ENCODE measurements around the gene FAM184B. TPM values are rescaled to one million over a fixed set of nuclear protein-coding genes. Genes with fewer than 3 reads are reported as not detected.
A peak's percentile ranks its signal among the peaks of the same experiment; 100 is the strongest.

FAM184B gene
- total and polyA plus RNA-seq, 11 donors = 0.04 to 0.08 TPM; not detected in 9

DNA sequence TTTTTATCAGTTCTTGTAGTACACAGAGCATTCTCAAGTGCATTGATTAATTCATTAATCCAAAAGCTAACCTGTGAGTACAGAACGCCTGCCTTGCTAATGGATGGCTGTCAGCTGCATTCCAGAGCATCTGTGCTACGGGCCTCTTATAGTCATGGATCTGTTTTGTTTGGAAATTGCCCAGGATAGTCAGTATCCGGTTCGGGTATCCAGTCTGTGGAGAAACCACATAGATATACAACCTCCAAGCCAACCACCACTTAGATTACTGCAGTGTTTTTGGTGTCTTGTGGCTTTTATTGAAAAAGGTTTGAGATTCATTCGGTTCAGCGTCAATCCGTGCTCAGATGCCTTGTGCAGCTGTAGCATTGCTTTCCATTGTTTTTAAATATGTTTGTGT is 200.5 kb downstream of the FAM184B start:
- no peak for DNase-seq
- peak overlapping the region; percentile 8 to 96 (median 79) for H3K27ac ChIP-seq
- 49 to 66% (median 53%) methylated on average over 7 of the region's 7 CpGs for WGBS, 4 donors
- H3K27me3 ChIP-seq = no peaks in the 10 kb centered on the region
- H3K9me3 ChIP-seq = no peaks in the 10 kb centered on the region
- TF ChIP-seq, protein P1, sequence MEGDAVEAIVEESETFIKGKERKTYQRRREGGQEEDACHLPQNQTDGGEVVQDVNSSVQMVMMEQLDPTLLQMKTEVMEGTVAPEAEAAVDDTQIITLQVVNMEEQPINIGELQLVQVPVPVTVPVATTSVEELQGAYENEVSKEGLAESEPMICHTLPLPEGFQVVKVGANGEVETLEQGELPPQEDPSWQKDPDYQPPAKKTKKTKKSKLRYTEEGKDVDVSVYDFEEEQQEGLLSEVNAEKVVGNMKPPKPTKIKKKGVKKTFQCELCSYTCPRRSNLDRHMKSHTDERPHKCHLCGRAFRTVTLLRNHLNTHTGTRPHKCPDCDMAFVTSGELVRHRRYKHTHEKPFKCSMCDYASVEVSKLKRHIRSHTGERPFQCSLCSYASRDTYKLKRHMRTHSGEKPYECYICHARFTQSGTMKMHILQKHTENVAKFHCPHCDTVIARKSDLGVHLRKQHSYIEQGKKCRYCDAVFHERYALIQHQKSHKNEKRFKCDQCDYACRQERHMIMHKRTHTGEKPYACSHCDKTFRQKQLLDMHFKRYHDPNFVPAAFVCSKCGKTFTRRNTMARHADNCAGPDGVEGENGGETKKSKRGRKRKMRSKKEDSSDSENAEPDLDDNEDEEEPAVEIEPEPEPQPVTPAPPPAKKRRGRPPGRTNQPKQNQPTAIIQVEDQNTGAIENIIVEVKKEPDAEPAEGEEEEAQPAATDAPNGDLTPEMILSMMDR (IDR thresholded peaks at IDR 0.05) = no peak
- no peak for TF ChIP-seq POLR2A (IDR thresholded peaks at IDR 0.05)
- peaks cover 0 to 54% (median 37%) of the 10 kb centered on the region in 12 donors for H3K4me1 ChIP-seq
- H3K36me3 ChIP-seq = peaks cover 5 to 66% (median 55%) of the 10 kb centered on the region in 9 donors
- ATAC-seq = no peak
- intact Hi-C loops (cut with DNase I) = loop anchor here in 1 of 10 donors (5.0 kb wide), 1 partner anchor 36 kb away; no protein-coding TSS in a partner anchor
- peak overlapping the region in 9 of 12 donors; percentile 0 to 91 (median 26) for H3K4me3 ChIP-seq

Other genes with a start within 250 kb of the FAM184B start
- 100 to 1,000 TPM in 1 of 9 donors, 10 to 100 TPM in 8; 52.7 to 281 (median 66.1) TPM for gene LAP3, start 204.4 kb downstream of the FAM184B start, total RNA-seq
- 10 to 100 TPM; 14.4 to 70.4 TPM for gene LAP3, start 204.4 kb downstream of the FAM184B start, polyA plus RNA-seq
- 10 to 100 TPM in 7 of 9 donors, 1 to 10 TPM in 2; 4.4 to 22.1 (median 15.0) TPM for gene MED28, start 167.0 kb downstream of the FAM184B start, total RNA-seq
- 1 to 10 TPM; 4.8 to 8.8 TPM for gene MED28, start 167.0 kb downstream of the FAM184B start, polyA plus RNA-seq
- 10 to 100 TPM; 14.2 to 23.5 (median 19.1) TPM for gene DCAF16, start 29.1 kb upstream of the FAM184B start, total RNA-seq
- gene DCAF16, start 29.1 kb upstream of the FAM184B start, polyA plus RNA-seq = 10 to 100 TPM in 1 of 2 donors, 1 to 10 TPM in 1; 6.0 to 11.1 TPM
- 1 to 10 TPM in 2 of 9 donors, under 1 TPM in 6, not detected in 1; 0.21 to 5.4 (median 0.86) TPM for gene NCAPG, start 29.4 kb upstream of the FAM184B start, total RNA-seq
- under 1 TPM; 0.08 TPM for gene NCAPG, start 29.4 kb upstream of the FAM184B start, polyA plus RNA-seq
- gene LCORL, start 240.1 kb upstream of the FAM184B start, total RNA-seq = 10 to 100 TPM in 2 of 9 donors, 1 to 10 TPM in 7; 4.6 to 12.1 (median 6.0) TPM
- gene LCORL, start 240.1 kb upstream of the FAM184B start, polyA plus RNA-seq = 1 to 10 TPM; 1.3 to 2.7 TPM

All from heart left ventricle (tissue), 16 donors.